Keratinocyte (primary cell): ENCODE results near the gene YY1. TPM values are rescaled to one million over a fixed set of nuclear protein-coding genes. Genes with fewer than 3 reads are reported as not detected.

Experiments used
- DNase-seq: peaks from one replicate; pipeline ENCODE4 v3.0.0-alpha.2; 2011; ENCODE audit warnings: low read depth, missing footprints, low spot score
- FAIRE-seq: peaks from 2 replicates; lab custom pipeline; 2011; peaks lifted over from hg19 to GRCh38; lab: Jason Lieb, UNC
- H2AFZ ChIP-seq: 2 replicates; pipeline ENCODE4 v1.6.0; 2012; ENCODE audit warnings: low read length, control low read depth, inconsistent platforms; ENCODE audit not compliant: control insufficient read depth
- H3K27ac ChIP-seq: 2 replicates; pipeline ENCODE4 v1.5.1; 2011; ENCODE audit warnings: low read length; ENCODE audit not compliant: control insufficient read depth, insufficient read depth
- H3K27me3 ChIP-seq: 3 replicates; pipeline ENCODE4 v1.6.0; 2011; ENCODE audit warnings: low read length; ENCODE audit not compliant: control insufficient read depth, insufficient read depth; ENCODE audit errors: extremely low read depth
- H3K36me3 ChIP-seq, 2 experiments: 2 replicates in 1 of 2; 3 replicates in 1 of 2; pipeline ENCODE4 v1.5.1; 2011; ENCODE audit warnings: low read length in 2 of 2, mild to moderate bottlenecking in 1 of 2; ENCODE audit not compliant: control insufficient read depth in 2 of 2, insufficient read depth in 2 of 2; ENCODE audit errors: extremely low read depth in 1 of 2
- H3K4me1 ChIP-seq: 3 replicates; pipeline ENCODE4 v1.5.1; 2011; ENCODE audit warnings: low read length; ENCODE audit not compliant: control insufficient read depth, insufficient read depth; ENCODE audit errors: extremely low read depth
- H3K4me2 ChIP-seq: 3 replicates; pipeline ENCODE4 v1.6.0; 2011; ENCODE audit warnings: low read depth, low read length; ENCODE audit not compliant: control insufficient read depth, insufficient read depth; ENCODE audit errors: extremely low read depth
- H3K4me3 ChIP-seq, 3 experiments: fragments of 200-600 bp in 1 of 3; sonication (generic) in 1 of 3; 2 replicates in 2 of 3; 3 replicates in 1 of 3; pipeline ENCODE4 v1.5.1; 2011 to 2016; ENCODE audit warnings: low read length in 3 of 3, mild to moderate bottlenecking in 3 of 3, control low read depth in 2 of 3, inconsistent platforms in 1 of 3, low read depth in 1 of 3, mixed read lengths in 1 of 3, mixed run types in 1 of 3, moderate library complexity in 1 of 3; ENCODE audit not compliant: control insufficient read depth in 2 of 3, insufficient read depth in 2 of 3; ENCODE audit errors: extremely low read depth in 1 of 3
- H3K79me2 ChIP-seq: 2 replicates; pipeline ENCODE4 v1.6.0; 2012; ENCODE audit warnings: low read length; ENCODE audit not compliant: control insufficient read depth, insufficient read depth
- H3K9ac ChIP-seq: 3 replicates; pipeline ENCODE4 v1.6.0; 2011; ENCODE audit warnings: low read length; ENCODE audit not compliant: control insufficient read depth, insufficient read depth; ENCODE audit errors: extremely low read depth
- H3K9me1 ChIP-seq: 3 replicates; pipeline ENCODE4 v1.6.0; 2011; ENCODE audit warnings: low read length; ENCODE audit not compliant: control insufficient read depth, insufficient read depth; ENCODE audit errors: extremely low read depth
- H3K9me3 ChIP-seq: 2 replicates; pipeline ENCODE4 v1.5.1; 2012; ENCODE audit warnings: low read depth, low read length; ENCODE audit not compliant: control insufficient read depth
- H4K20me1 ChIP-seq: 3 replicates; pipeline ENCODE4 v1.6.0; 2011; ENCODE audit warnings: low read length; ENCODE audit not compliant: control insufficient read depth, insufficient read depth; ENCODE audit errors: extremely low read depth
- CTCF ChIP-seq, 3 experiments: IDR thresholded peaks in 1 of 3; conservative IDR thresholded peaks in 1 of 3; optimal IDR thresholded peaks in 1 of 3; 2 replicates in 2 of 3; 3 replicates in 1 of 3; pipeline versions ENCODE3 to v1.5.1; 2011; ENCODE audit warnings: low read length in 3 of 3, mild to moderate bottlenecking in 3 of 3, moderate library complexity in 2 of 3, control low read depth in 1 of 3, inconsistent platforms in 1 of 3; ENCODE audit not compliant: insufficient read depth in 2 of 3; ENCODE audit errors: extremely low read depth in 1 of 3
- EZH2 ChIP-seq: IDR thresholded peaks from one replicate; pipeline ENCODE4 v1.6.1; 2012; ENCODE audit warnings: inconsistent platforms, mild to moderate bottlenecking, low read length, moderate library complexity
- dilution Hi-C: fragments of 300-500 bp; cut with MboI; formaldehyde crosslinking; loops from one replicate; pipeline ENCODE4 v1.7.0; 2020; ENCODE audit warnings: low sequenced_read_pairs; ENCODE audit not compliant: extremely low pct_ligation_motif_present
- polyA plus RNA-seq, 5 experiments: library from polyadenylated mRNA; depleted of rRNA in 3 of 5; stranded (reverse) in 3 of 5; stranded (forward) in 1 of 5; unstranded in 1 of 5; fragments of >200 nt; gene quantifications; 1 replicate in 1 of 5; 2 replicates in 3 of 5; 3 replicates in 1 of 5; pipeline versions ENCODE4 v1.2.1 to v1.2.3, GENCODE V29; 2011 to 2012; ENCODE audit warnings: missing spikeins in 2 of 5, low read depth in 1 of 5, low replicate concordance in 1 of 5

The YY1 gene
- polyA plus RNA-seq, 1 donor (not counting 4 experiments of a cell fraction or from before 2014, with no cell fraction given), result 65.6 TPM

- Histone ChIP-seq H3K9me3 (no peaks in the 10 kb centered on the region), H3K4me3 (peak overlapping the region; percentile 77 to 99 (median 86)), H2AFZ (no peak overlapping the region), H3K79me2 (peaks cover 83% of the 10 kb centered on the region), H3K9ac (peak overlapping the region; percentile 83), H3K9me1 (peaks cover 2% of the 10 kb centered on the region), H4K20me1 (peaks cover 3% of the 10 kb centered on the region), H3K4me1 (peaks cover 17% of the 10 kb centered on the region), H3K27ac (peak overlapping the region; percentile 78), H3K4me2 (peak overlapping the region; percentile 58), H3K36me3 (peaks cover 0 to 3% of the 10 kb centered on the region in 2 experiments), H3K27me3 (no peaks in the 10 kb centered on the region)
- TF ChIP-seq CTCF (optimal IDR thresholded peaks at IDR 0.05 in 1 of 3, IDR thresholded peaks at IDR 0.05 in 1 of 3, conservative IDR thresholded peaks at IDR 0.05 in 1 of 3; ENCODE audit: extremely low read depth in 1 of 3, insufficient read depth in 2 of 3, low read length in 3 of 3) (peak in 2 of 3 experiments; percentile 57 to 63), EZH2 (no peak)
- FAIRE-seq (no peak), DNase-seq (no peak)
- dilution Hi-C loops, result no loop called here
Observed at GRCh38 chr14:100239840-100240667, 1.1 kb downstream of the YY1 start.

- dilution Hi-C loops, result no loop called here
- DNase-seq, result no peak
- no peak overlapping the region for H2AFZ ChIP-seq
- no peaks in the 10 kb centered on the region for H3K9me3 ChIP-seq
- H3K4me2 ChIP-seq, result peak overlapping the region; percentile 58
- peaks cover 3% of the 10 kb centered on the region for H4K20me1 ChIP-seq
- peak overlapping the region; percentile 63 to 79 (median 71) for H3K4me3 ChIP-seq
- peak overlapping the region; percentile 78 for H3K27ac ChIP-seq
- peaks cover 17% of the 10 kb centered on the region for H3K4me1 ChIP-seq
- H3K79me2 ChIP-seq, result peaks cover 83% of the 10 kb centered on the region
- peak overlapping the region; percentile 78 for H3K9ac ChIP-seq
- peaks cover 2% of the 10 kb centered on the region for H3K9me1 ChIP-seq
- no peak for FAIRE-seq
- H3K36me3 ChIP-seq, result peaks cover 0 to 3% of the 10 kb centered on the region in 2 experiments
- H3K27me3 ChIP-seq, result no peaks in the 10 kb centered on the region
- TF ChIP-seq EZH2, result no peak
- TF ChIP-seq CTCF (optimal IDR thresholded peaks at IDR 0.05 in 1 of 3, IDR thresholded peaks at IDR 0.05 in 1 of 3, conservative IDR thresholded peaks at IDR 0.05 in 1 of 3; ENCODE audit: extremely low read depth in 1 of 3, insufficient read depth in 2 of 3, low read length in 3 of 3), result no peak
Observed at GRCh38 chr14:100240668-100241032, 1.7 kb downstream of the YY1 start.
